A549 (cell line): ENCODE measurements around the gene RGS6.

Experiments
- CBX8 ChIP-seq: fragments of 200-600 bp; sonication (generic); IDR thresholded peaks from 2 replicates; pipeline ENCODE4 v1.6.1; 2016
- CEBPB ChIP-seq, 2 experiments: fragments of >200 bp in 1 of 2; sonication (Bioruptor Twin) in 1 of 2; formaldehyde crosslinking in 1 of 2; IDR thresholded peaks; 2 replicates each; pipeline ENCODE4 v1.6.1; 2012 to 2016
- EP300 ChIP-seq, 2 experiments: fragments of >200 bp; sonication (Bioruptor Twin); formaldehyde crosslinking; IDR thresholded peaks; 2 replicates in 1 of 2; 3 replicates in 1 of 2; pipeline ENCODE4 v1.6.1; 2016 to 2017
- JUNB ChIP-seq: fragments of >200 bp; sonication (Bioruptor Twin); formaldehyde crosslinking; IDR thresholded peaks from 2 replicates; pipeline ENCODE4 v1.6.1; 2016
- MYC ChIP-seq: IDR thresholded peaks from 2 replicates; pipeline ENCODE4 v1.6.1; 2012; ENCODE audit warnings: mild to moderate bottlenecking, inconsistent platforms, low read length, improper control_type of control experiment, borderline replicate concordance
- NPAS2 ChIP-seq: fragments of 250-450 bp; sonication (Bioruptor Pico); IDR thresholded peaks from 2 replicates; pipeline ENCODE4 v1.8.0; 2022; ENCODE audit warnings: mild to moderate bottlenecking, moderate library complexity, borderline replicate concordance
- POLR2A ChIP-seq: IDR thresholded peaks from 2 replicates; pipeline ENCODE4 v1.6.1; 2012; ENCODE audit warnings: mild to moderate bottlenecking, low read length
- RFX5 ChIP-seq: fragments of 450-650 bp; IDR thresholded peaks from 2 replicates; pipeline ENCODE4 v1.7.1; 2014; ENCODE audit warnings: antibody characterized with exemption, mild to moderate bottlenecking, moderate library complexity
- ZNF302 ChIP-seq: fragments of 250-450 bp; sonication (Bioruptor Pico); IDR thresholded peaks from 2 replicates; pipeline ENCODE4 v1.9.0; 2021; ENCODE audit warnings: inconsistent platforms, mild to moderate bottlenecking, moderate library complexity
- TF ChIP-seq, protein P1 (sequence below): fragments of 250-450 bp; sonication (Bioruptor Pico); IDR thresholded peaks from 2 replicates; pipeline ENCODE4 v1.5.0; 2021; ENCODE audit warnings: mild to moderate bottlenecking, moderate library complexity, borderline replicate concordance
- TF ChIP-seq, protein P2 (sequence below): fragments of >200 bp; sonication (Bioruptor Twin); formaldehyde crosslinking; IDR thresholded peaks from 3 replicates; pipeline ENCODE4 v1.5.1; 2016
- TF ChIP-seq, protein P3 (sequence below): fragments of 200-600 bp; sonication (generic); IDR thresholded peaks from 2 replicates; pipeline ENCODE4 v1.6.1; 2016; ENCODE audit warnings: antibody characterized with exemption, mild to moderate bottlenecking, moderate library complexity

DNA sequence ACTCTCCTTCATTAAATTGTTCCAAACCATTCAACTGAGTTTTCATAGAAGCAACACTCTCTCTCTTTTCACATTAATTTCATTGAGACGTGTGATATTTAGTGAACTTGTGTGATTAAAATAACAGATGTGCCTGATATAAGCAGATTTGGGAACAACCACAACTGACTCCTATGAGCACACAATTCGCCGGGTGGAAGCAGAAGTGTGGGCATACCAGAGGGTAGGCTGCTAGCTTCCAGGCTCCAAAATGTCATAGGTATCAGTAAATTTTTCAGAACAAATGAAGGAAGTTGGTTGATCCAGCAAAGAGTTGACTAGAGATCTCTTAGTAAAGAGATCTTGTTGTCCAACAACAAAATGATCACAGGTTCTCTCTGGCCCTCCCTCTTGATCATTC lies 532.0 kb downstream of the RGS6 start:
- TF ChIP-seq POLR2A (no peak), EP300 (IDR thresholded peaks at IDR 0.05) (no peak), CEBPB (IDR thresholded peaks at IDR 0.05) (no peak), MYC (no peak), RFX5 (no peak), CBX8 (no peak), JUNB (no peak), NPAS2 (CRISPR knock-in tag) (no peak), ZNF302 (CRISPR knock-in tag) (no peak)
- TF ChIP-seq, protein P1, sequence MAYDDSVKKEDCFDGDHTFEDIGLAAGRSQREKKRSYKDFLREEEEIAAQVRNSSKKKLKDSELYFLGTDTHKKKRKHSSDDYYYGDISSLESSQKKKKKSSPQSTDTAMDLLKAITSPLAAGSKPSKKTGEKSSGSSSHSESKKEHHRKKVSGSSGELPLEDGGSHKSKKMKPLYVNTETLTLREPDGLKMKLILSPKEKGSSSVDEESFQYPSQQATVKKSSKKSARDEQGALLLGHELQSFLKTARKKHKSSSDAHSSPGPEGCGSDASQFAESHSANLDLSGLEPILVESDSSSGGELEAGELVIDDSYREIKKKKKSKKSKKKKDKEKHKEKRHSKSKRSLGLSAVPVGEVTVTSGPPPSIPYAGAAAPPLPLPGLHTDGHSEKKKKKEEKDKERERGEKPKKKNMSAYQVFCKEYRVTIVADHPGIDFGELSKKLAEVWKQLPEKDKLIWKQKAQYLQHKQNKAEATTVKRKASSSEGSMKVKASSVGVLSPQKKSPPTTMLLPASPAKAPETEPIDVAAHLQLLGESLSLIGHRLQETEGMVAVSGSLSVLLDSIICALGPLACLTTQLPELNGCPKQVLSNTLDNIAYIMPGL (CRISPR knock-in tag): no peak
- TF ChIP-seq, protein P2, sequence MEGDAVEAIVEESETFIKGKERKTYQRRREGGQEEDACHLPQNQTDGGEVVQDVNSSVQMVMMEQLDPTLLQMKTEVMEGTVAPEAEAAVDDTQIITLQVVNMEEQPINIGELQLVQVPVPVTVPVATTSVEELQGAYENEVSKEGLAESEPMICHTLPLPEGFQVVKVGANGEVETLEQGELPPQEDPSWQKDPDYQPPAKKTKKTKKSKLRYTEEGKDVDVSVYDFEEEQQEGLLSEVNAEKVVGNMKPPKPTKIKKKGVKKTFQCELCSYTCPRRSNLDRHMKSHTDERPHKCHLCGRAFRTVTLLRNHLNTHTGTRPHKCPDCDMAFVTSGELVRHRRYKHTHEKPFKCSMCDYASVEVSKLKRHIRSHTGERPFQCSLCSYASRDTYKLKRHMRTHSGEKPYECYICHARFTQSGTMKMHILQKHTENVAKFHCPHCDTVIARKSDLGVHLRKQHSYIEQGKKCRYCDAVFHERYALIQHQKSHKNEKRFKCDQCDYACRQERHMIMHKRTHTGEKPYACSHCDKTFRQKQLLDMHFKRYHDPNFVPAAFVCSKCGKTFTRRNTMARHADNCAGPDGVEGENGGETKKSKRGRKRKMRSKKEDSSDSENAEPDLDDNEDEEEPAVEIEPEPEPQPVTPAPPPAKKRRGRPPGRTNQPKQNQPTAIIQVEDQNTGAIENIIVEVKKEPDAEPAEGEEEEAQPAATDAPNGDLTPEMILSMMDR: no peak
- TF ChIP-seq, protein P3, sequence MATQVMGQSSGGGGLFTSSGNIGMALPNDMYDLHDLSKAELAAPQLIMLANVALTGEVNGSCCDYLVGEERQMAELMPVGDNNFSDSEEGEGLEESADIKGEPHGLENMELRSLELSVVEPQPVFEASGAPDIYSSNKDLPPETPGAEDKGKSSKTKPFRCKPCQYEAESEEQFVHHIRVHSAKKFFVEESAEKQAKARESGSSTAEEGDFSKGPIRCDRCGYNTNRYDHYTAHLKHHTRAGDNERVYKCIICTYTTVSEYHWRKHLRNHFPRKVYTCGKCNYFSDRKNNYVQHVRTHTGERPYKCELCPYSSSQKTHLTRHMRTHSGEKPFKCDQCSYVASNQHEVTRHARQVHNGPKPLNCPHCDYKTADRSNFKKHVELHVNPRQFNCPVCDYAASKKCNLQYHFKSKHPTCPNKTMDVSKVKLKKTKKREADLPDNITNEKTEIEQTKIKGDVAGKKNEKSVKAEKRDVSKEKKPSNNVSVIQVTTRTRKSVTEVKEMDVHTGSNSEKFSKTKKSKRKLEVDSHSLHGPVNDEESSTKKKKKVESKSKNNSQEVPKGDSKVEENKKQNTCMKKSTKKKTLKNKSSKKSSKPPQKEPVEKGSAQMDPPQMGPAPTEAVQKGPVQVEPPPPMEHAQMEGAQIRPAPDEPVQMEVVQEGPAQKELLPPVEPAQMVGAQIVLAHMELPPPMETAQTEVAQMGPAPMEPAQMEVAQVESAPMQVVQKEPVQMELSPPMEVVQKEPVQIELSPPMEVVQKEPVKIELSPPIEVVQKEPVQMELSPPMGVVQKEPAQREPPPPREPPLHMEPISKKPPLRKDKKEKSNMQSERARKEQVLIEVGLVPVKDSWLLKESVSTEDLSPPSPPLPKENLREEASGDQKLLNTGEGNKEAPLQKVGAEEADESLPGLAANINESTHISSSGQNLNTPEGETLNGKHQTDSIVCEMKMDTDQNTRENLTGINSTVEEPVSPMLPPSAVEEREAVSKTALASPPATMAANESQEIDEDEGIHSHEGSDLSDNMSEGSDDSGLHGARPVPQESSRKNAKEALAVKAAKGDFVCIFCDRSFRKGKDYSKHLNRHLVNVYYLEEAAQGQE: no peak
